Right lobe of liver (tissue), 4 donors: ENCODE measurements around the gene LTBP1.

Experiments
- CTCF ChIP-seq, 4 donors: fragments of 200-600 bp in 3 of 4; fragments of 450-650 bp in 1 of 4; IDR thresholded peaks; one replicate each; pipeline versions ENCODE4 v1.5.1 to v1.8.0; 2016 to 2022; ENCODE audit warnings: antibody characterized with exemption in 4 of 4, mild to moderate bottlenecking in 2 of 4
- POLR2A ChIP-seq: fragments of 450-650 bp; IDR thresholded peaks from one replicate; pipeline ENCODE4 v1.6.1; 2017; ENCODE audit warnings: antibody characterized with exemption, mild to moderate bottlenecking
- donor health status: DM: no; HTN: no; CAD: no.
- donor health status: DM: no; HTN: no; CAD: no.
- donor health status: DM: no; HTN: yes; CAD: no.

- TF ChIP-seq CTCF (IDR thresholded peaks at IDR 0.05) (no peak), POLR2A (no peak)
Measured at GRCh38 chr2:33323957-33324356, 377.2 kb downstream of the LTBP1 start.
